ENCODE results near the gene DNASE2B.

DNASE2B gene

GRCh38 chr1:84452436-84452835, 54.2 kb downstream of the DNASE2B start:
- no peak for DNase-seq (ENCODE audit: low read depth in 2 of 2)

- no peak for DNase-seq (ENCODE audit: low read depth in 2 of 2)
These were observed 63.8 kb downstream of the DNASE2B start for GRCh38 chr1:84462118-84462517.
